Measurements from ENCODE around the gene CAPS. TPM values are rescaled to one million over a fixed set of nuclear protein-coding genes. Genes with fewer than 3 reads are reported as not detected.

Gene CAPS
- total RNA-seq, 1 donor from 2014 or later: 2.2 TPM

DNA sequence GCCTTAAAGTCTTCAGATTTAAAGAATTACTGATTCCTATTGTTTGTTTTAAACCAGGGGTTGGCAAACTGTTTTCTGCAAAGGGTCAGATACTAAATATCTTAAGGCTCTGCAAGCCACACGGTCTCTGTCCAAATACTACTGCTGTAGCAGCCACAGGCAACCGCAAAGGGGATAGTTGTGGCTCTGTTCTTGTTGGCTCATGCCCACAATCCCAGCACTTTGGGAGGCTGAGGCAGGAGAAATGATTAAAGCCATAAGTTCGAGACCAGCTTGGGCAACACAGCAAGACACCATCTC, 41.5 kb downstream of the CAPS start:
- no peak overlapping the region for H3K4me3 ChIP-seq
- Mint-ChIP-seq H3K36me3 (peaks cover 2% of the 10 kb centered on the region), H3K9me3 (no peaks in the 10 kb centered on the region), H3K27me3 (ENCODE audit: insufficient read depth, low read depth) (peaks cover 2% of the 10 kb centered on the region), H3K4me3 (no peak overlapping the region), H3K27ac (no peak overlapping the region), H3K4me1 (peaks cover 87% of the 10 kb centered on the region)
- no peaks in the 10 kb centered on the region for H3K27me3 ChIP-seq
- H3K27ac ChIP-seq: no peak overlapping the region
- H3K36me3 ChIP-seq: no peaks in the 10 kb centered on the region
- no peaks in the 10 kb centered on the region for H3K9me3 ChIP-seq (ENCODE audit: low read depth)
- peaks cover 95% of the 10 kb centered on the region for H3K79me2 ChIP-seq (ENCODE audit: low read depth)
- H4K20me1 ChIP-seq (ENCODE audit: low read depth): peaks cover 100% of the 10 kb centered on the region
- TF ChIP-seq EZH2phosphoT487 (IDR thresholded peaks at IDR 0.05): no peak
- TF ChIP-seq, protein P1, sequence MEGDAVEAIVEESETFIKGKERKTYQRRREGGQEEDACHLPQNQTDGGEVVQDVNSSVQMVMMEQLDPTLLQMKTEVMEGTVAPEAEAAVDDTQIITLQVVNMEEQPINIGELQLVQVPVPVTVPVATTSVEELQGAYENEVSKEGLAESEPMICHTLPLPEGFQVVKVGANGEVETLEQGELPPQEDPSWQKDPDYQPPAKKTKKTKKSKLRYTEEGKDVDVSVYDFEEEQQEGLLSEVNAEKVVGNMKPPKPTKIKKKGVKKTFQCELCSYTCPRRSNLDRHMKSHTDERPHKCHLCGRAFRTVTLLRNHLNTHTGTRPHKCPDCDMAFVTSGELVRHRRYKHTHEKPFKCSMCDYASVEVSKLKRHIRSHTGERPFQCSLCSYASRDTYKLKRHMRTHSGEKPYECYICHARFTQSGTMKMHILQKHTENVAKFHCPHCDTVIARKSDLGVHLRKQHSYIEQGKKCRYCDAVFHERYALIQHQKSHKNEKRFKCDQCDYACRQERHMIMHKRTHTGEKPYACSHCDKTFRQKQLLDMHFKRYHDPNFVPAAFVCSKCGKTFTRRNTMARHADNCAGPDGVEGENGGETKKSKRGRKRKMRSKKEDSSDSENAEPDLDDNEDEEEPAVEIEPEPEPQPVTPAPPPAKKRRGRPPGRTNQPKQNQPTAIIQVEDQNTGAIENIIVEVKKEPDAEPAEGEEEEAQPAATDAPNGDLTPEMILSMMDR (IDR thresholded peaks at IDR 0.05): no peak
- no peak for TF ChIP-seq EZH2 (IDR thresholded peaks at IDR 0.05)
- H3K4me1 ChIP-seq: peaks cover 71% of the 10 kb centered on the region
- no peak for DNase-seq (ENCODE audit: low spot score)
- H2AFZ ChIP-seq (replicated peaks): no peak overlapping the region
- H3K9ac ChIP-seq: no peak overlapping the region
- peaks cover 28% of the 10 kb centered on the region for H3F3A ChIP-seq (ENCODE audit: low read depth)
- H3K4me2 ChIP-seq: no peak overlapping the region

DNA sequence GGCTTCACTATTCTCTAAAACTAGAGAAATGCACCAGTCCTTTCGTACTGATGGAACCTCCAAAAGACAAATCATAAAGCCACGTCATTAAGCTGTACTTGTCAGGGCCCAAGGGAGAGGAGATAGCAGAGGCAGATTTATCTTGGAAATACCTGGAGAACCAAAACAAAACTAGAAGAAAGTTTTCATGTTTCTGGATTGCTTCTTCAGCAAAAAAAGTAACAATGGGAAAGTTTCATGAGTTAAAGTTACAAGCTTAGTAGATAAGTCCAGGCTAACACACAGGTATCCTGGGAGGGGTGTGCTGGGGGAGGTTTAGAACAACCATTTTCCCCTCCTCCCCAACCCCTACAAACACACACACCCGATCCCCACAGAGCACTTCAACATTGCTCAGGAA, 42.3 kb downstream of the CAPS start:
- Histone ChIP-seq H3K4me2 (no peak overlapping the region), H3K36me3 (no peaks in the 10 kb centered on the region), H3K9me3 (ENCODE audit: low read depth) (no peaks in the 10 kb centered on the region), H3K27me3 (no peaks in the 10 kb centered on the region), H3K4me3 (no peak overlapping the region), H3F3A (ENCODE audit: low read depth) (peaks cover 21% of the 10 kb centered on the region), H4K20me1 (ENCODE audit: low read depth) (peaks cover 100% of the 10 kb centered on the region), H3K79me2 (ENCODE audit: low read depth) (peaks cover 100% of the 10 kb centered on the region), H3K27ac (no peak overlapping the region), H3K4me1 (peaks cover 63% of the 10 kb centered on the region), H3K9ac (no peak overlapping the region), H2AFZ (replicated peaks) (no peak overlapping the region)
- Mint-ChIP-seq H3K9me3 (no peaks in the 10 kb centered on the region), H3K36me3 (no peaks in the 10 kb centered on the region), H3K27ac (no peak overlapping the region), H3K4me1 (peaks cover 84% of the 10 kb centered on the region), H3K27me3 (ENCODE audit: insufficient read depth, low read depth) (peaks cover 2% of the 10 kb centered on the region), H3K4me3 (no peak overlapping the region)
- TF ChIP-seq, protein P1 (IDR thresholded peaks at IDR 0.05): no peak
- no peak for TF ChIP-seq EZH2phosphoT487 (IDR thresholded peaks at IDR 0.05)
- TF ChIP-seq EZH2 (IDR thresholded peaks at IDR 0.05): no peak
- no peak for DNase-seq (ENCODE audit: low spot score)

DNA sequence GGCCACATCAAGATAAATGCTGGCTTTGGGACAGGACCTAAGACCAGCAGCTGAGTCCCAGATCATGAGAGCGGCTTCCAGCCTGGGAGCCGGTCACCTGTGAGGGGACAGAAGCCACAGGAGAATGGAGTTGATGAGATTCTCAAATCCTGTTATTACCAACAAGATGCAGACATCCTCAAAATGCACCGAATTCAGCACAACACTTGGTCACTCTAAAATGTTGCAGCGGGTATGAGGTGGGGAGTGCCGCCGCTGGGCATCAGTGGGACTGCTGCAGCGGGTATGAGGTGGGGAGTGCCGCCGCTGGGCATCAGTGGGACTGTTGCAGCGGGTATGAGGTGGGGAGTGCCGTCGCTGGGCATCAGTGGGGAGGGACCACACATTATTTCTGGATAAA, 42.7 kb downstream of the CAPS start:
- Histone ChIP-seq H3K9ac (no peak overlapping the region), H3F3A (ENCODE audit: low read depth) (peaks cover 17% of the 10 kb centered on the region), H3K4me2 (no peak overlapping the region), H3K27me3 (no peaks in the 10 kb centered on the region), H3K9me3 (ENCODE audit: low read depth) (no peaks in the 10 kb centered on the region), H3K79me2 (ENCODE audit: low read depth) (peaks cover 100% of the 10 kb centered on the region), H3K4me1 (peaks cover 59% of the 10 kb centered on the region), H3K27ac (no peak overlapping the region), H3K36me3 (no peaks in the 10 kb centered on the region), H3K4me3 (no peak overlapping the region), H4K20me1 (ENCODE audit: low read depth) (peaks cover 100% of the 10 kb centered on the region), H2AFZ (replicated peaks) (no peak overlapping the region)
- H3K27ac Mint-ChIP-seq: no peak overlapping the region
- peaks cover 2% of the 10 kb centered on the region for H3K27me3 Mint-ChIP-seq (ENCODE audit: insufficient read depth, low read depth)
- no peak overlapping the region for H3K4me3 Mint-ChIP-seq
- no peak for DNase-seq (ENCODE audit: low spot score)
- no peaks in the 10 kb centered on the region for H3K36me3 Mint-ChIP-seq
- no peaks in the 10 kb centered on the region for H3K9me3 Mint-ChIP-seq
- H3K4me1 Mint-ChIP-seq: peaks cover 81% of the 10 kb centered on the region
- TF ChIP-seq, protein P1 (IDR thresholded peaks at IDR 0.05): no peak
- TF ChIP-seq EZH2 (IDR thresholded peaks at IDR 0.05) (no peak), EZH2phosphoT487 (IDR thresholded peaks at IDR 0.05) (no peak)

DNA sequence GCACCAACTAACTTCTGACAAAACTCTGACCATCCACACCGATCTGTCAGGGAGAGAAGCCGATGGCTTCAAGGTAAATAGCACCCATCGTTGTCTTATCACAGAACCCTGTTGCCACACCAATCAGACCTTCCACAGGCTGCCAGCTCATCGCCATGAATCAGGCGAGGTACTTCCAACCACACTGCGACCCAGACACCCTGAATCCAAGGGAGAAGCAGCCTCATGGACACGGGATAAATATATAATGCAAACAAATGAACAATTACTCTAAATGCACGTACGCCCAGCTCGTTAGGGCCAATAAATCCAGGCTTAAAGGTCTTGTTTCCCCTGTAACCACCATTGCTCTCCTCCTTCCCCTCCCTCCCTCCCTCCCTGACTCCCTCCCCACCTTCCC, 43.1 kb downstream of the CAPS start:
- no peak overlapping the region for H3K4me3 Mint-ChIP-seq
- H3K9me3 Mint-ChIP-seq: no peaks in the 10 kb centered on the region
- H3K36me3 ChIP-seq: no peaks in the 10 kb centered on the region
- H2AFZ ChIP-seq (replicated peaks): no peak overlapping the region
- H4K20me1 ChIP-seq (ENCODE audit: low read depth): peaks cover 100% of the 10 kb centered on the region
- peaks cover 2% of the 10 kb centered on the region for H3K27me3 Mint-ChIP-seq (ENCODE audit: insufficient read depth, low read depth)
- peaks cover 55% of the 10 kb centered on the region for H3K4me1 ChIP-seq
- H3K27ac ChIP-seq: no peak overlapping the region
- H3K4me3 ChIP-seq: no peak overlapping the region
- H3K27me3 ChIP-seq: no peaks in the 10 kb centered on the region
- H3K9ac ChIP-seq: no peak overlapping the region
- peaks cover 100% of the 10 kb centered on the region for H3K79me2 ChIP-seq (ENCODE audit: low read depth)
- no peaks in the 10 kb centered on the region for H3K9me3 ChIP-seq (ENCODE audit: low read depth)
- no peak for TF ChIP-seq EZH2 (IDR thresholded peaks at IDR 0.05)
- TF ChIP-seq EZH2phosphoT487 (IDR thresholded peaks at IDR 0.05): no peak
- TF ChIP-seq, protein P1 (IDR thresholded peaks at IDR 0.05): no peak
- DNase-seq (ENCODE audit: low spot score): no peak
- no peaks in the 10 kb centered on the region for H3K36me3 Mint-ChIP-seq
- H3F3A ChIP-seq (ENCODE audit: low read depth): peaks cover 12% of the 10 kb centered on the region
- no peak overlapping the region for H3K27ac Mint-ChIP-seq
- peaks cover 81% of the 10 kb centered on the region for H3K4me1 Mint-ChIP-seq
- no peak overlapping the region for H3K4me2 ChIP-seq

Measured in neural progenitor cell (in vitro differentiated cells).